ENCODE measurements around the gene CCDC97.

The CCDC97 gene

DNA sequence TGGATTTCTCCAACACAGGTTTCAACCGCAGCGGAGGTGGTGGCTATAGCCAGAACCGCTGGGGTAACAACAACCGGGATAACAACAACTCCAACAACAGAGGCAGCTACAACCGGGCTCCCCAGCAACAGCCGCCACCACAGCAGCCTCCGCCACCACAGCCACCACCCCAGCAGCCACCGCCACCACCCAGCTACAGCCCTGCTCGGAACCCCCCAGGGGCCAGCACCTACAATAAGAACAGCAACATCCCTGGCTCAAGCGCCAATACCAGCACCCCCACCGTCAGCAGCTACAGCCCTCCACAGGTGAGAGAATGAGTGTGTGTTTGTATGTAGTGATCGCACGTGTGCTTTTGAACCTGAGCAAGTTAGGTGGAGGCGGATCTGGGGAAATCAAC is 6.0 kb upstream of the CCDC97 start:
- H3K4me3 ChIP-seq (ENCODE audit: low read length, poor library complexity, severe bottlenecking) = no peak overlapping the region
- H3K79me2 ChIP-seq (ENCODE audit: insufficient read depth, low read length) = no peaks in the 10 kb centered on the region
- TF ChIP-seq EZH2phosphoT487 (IDR thresholded peaks at IDR 0.05; ENCODE audit: borderline replicate concordance) = no peak
- no peak for TF ChIP-seq CTCF (conservative IDR thresholded peaks at IDR 0.05; ENCODE audit: low read length)
- no peaks in the 10 kb centered on the region for H3K9me2 ChIP-seq (replicated peaks; ENCODE audit: low read depth, low read length)
- H2AFZ ChIP-seq (ENCODE audit: low read length) = no peak overlapping the region
- no peaks in the 10 kb centered on the region for H3K27me3 ChIP-seq (ENCODE audit: insufficient read depth, low read length, poor library complexity, severe bottlenecking)
- H3K9ac ChIP-seq (ENCODE audit: low read depth, low read length, poor library complexity, severe bottlenecking) = no peak overlapping the region
- H3K4me1 ChIP-seq (ENCODE audit: insufficient read depth, low read length, poor library complexity, severe bottlenecking) = peaks cover 26% of the 10 kb centered on the region
- H3F3A ChIP-seq (ENCODE audit: low read depth) = peaks cover 6% of the 10 kb centered on the region; the same call in 1 of the 2 replicates
- H3K4me2 ChIP-seq (ENCODE audit: low read depth, low read length, poor library complexity, severe bottlenecking) = no peak overlapping the region
- no peaks in the 10 kb centered on the region for H3K9me3 ChIP-seq (ENCODE audit: insufficient read depth, low read depth, low read length)
- H4K20me1 ChIP-seq (ENCODE audit: insufficient read depth, low read length, poor library complexity, severe bottlenecking) = peaks cover 46% of the 10 kb centered on the region
- H3K36me3 ChIP-seq (ENCODE audit: insufficient read depth, low read length) = peaks cover 91% of the 10 kb centered on the region

GRCh38 chr19:41304706-41305483 is 5.1 kb upstream of the CCDC97 start:
- Histone ChIP-seq H3K4me1 (ENCODE audit: insufficient read depth, low read length, poor library complexity, severe bottlenecking) (peaks cover 34% of the 10 kb centered on the region), H4K20me1 (ENCODE audit: insufficient read depth, low read length, poor library complexity, severe bottlenecking) (peaks cover 38% of the 10 kb centered on the region), H3K79me2 (ENCODE audit: insufficient read depth, low read length) (peaks cover 7% of the 10 kb centered on the region; the same call in 1 of the 2 replicates)

DNA sequence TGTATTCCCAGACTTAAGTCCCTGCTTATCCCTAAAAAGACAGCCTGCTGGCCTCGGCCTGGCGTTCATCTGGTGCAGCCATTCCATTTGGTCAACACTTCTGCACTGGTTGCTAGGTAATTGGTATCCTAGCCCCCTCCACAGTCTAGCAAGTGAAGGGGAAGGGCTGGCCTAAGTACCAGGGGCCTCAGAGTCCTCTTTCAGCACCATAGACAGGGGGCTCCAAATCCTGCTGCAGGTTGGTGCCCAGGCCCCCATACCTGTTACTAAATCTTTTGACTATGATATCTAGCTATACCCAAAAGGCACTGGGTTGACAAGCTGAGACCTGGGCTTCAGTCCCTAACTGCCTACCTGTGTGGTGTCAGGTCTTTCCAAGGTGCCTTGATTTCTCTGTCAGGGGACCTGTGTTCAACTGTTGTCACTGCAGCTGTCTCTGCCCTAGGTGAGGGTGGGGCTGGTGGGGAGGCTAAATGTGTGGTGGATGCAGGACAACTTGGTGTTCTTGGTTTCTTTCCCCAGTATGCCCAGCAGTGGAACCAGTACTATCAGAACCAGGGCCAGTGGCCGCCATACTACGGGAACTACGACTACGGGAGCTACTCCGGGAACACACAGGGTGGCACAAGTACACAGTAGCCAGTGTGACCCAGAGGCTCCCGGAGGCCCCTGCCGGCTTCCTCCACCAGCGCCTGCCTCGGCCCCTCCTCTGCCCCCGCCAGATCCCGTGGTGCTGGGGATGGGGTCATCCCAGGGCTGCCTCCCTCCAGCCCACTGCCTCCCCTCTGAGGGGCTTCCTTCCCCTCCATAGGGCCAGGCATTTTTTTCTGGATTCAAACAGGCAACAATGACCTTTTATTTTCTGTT is 3.8 kb upstream of the CCDC97 start:
- H3K27me3 ChIP-seq (ENCODE audit: insufficient read depth, low read length, poor library complexity, severe bottlenecking) = no peaks in the 10 kb centered on the region
- no peaks in the 10 kb centered on the region for H3K9me3 ChIP-seq (ENCODE audit: insufficient read depth, low read depth, low read length)
- no peak overlapping the region for H3K4me3 ChIP-seq (ENCODE audit: low read length, poor library complexity, severe bottlenecking)
- peaks cover 69% of the 10 kb centered on the region for H3K36me3 ChIP-seq (ENCODE audit: insufficient read depth, low read length)
- no peak overlapping the region for H2AFZ ChIP-seq (ENCODE audit: low read length)
- H3K4me1 ChIP-seq (ENCODE audit: insufficient read depth, low read length, poor library complexity, severe bottlenecking) = peaks cover 41% of the 10 kb centered on the region
- H3K79me2 ChIP-seq (ENCODE audit: insufficient read depth, low read length) = peaks cover 16% of the 10 kb centered on the region
- no peak for TF ChIP-seq CTCF (conservative IDR thresholded peaks at IDR 0.05; ENCODE audit: low read length)
- no peak for TF ChIP-seq EZH2phosphoT487 (IDR thresholded peaks at IDR 0.05; ENCODE audit: borderline replicate concordance)
- peak overlapping the region; percentile 68 for H3K4me2 ChIP-seq (ENCODE audit: low read depth, low read length, poor library complexity, severe bottlenecking)
- H3K9me2 ChIP-seq (replicated peaks; ENCODE audit: low read depth, low read length) = no peaks in the 10 kb centered on the region
- H4K20me1 ChIP-seq (ENCODE audit: insufficient read depth, low read length, poor library complexity, severe bottlenecking) = peaks cover 32% of the 10 kb centered on the region
- H3F3A ChIP-seq (ENCODE audit: low read depth) = peaks cover 6% of the 10 kb centered on the region; the same call in 1 of the 2 replicates
- H3K9ac ChIP-seq (ENCODE audit: low read depth, low read length, poor library complexity, severe bottlenecking) = peak overlapping the region; percentile 59

More at GRCh38 chr19:41304706-41305483, 5.1 kb upstream of the CCDC97 start:
- H3F3A ChIP-seq (ENCODE audit: low read depth) = peaks cover 6% of the 10 kb centered on the region; the same call in 1 of the 2 replicates
- no peaks in the 10 kb centered on the region for H3K27me3 ChIP-seq (ENCODE audit: insufficient read depth, low read length, poor library complexity, severe bottlenecking)
- peaks cover 82% of the 10 kb centered on the region for H3K36me3 ChIP-seq (ENCODE audit: insufficient read depth, low read length)
- H3K9ac ChIP-seq (ENCODE audit: low read depth, low read length, poor library complexity, severe bottlenecking) = no peak overlapping the region
- H3K4me2 ChIP-seq (ENCODE audit: low read depth, low read length, poor library complexity, severe bottlenecking) = no peak overlapping the region
- H3K9me2 ChIP-seq (replicated peaks; ENCODE audit: low read depth, low read length) = no peaks in the 10 kb centered on the region
- H2AFZ ChIP-seq (ENCODE audit: low read length) = no peak overlapping the region
- H3K9me3 ChIP-seq (ENCODE audit: insufficient read depth, low read depth, low read length) = no peaks in the 10 kb centered on the region
- H3K4me3 ChIP-seq (ENCODE audit: low read length, poor library complexity, severe bottlenecking) = no peak overlapping the region
- TF ChIP-seq EZH2phosphoT487 (IDR thresholded peaks at IDR 0.05; ENCODE audit: borderline replicate concordance) (no peak), CTCF (conservative IDR thresholded peaks at IDR 0.05; ENCODE audit: low read length) (no peak)

Data from Loucy (cell line).